Keratinocyte (primary cell): ENCODE measurements around the gene ZP4. TPM values are rescaled to one million over a fixed set of nuclear protein-coding genes. Genes with fewer than 3 reads are reported as not detected.
A peak's percentile ranks its signal among the peaks of the same experiment; 100 is the strongest.

Experiments used
- DNase-seq: peaks from one replicate; pipeline ENCODE4 v3.0.0-alpha.2; 2011; ENCODE audit warnings: low read depth, missing footprints, low spot score
- FAIRE-seq: peaks from 2 replicates; lab custom pipeline; 2011; peaks lifted over from hg19 to GRCh38; lab: Jason Lieb, UNC
- H2AFZ ChIP-seq: 2 replicates; pipeline ENCODE4 v1.6.0; 2012; ENCODE audit warnings: low read length, control low read depth, inconsistent platforms; ENCODE audit not compliant: control insufficient read depth
- H3K27ac ChIP-seq: 2 replicates; pipeline ENCODE4 v1.5.1; 2011; ENCODE audit warnings: low read length; ENCODE audit not compliant: control insufficient read depth, insufficient read depth
- H3K27me3 ChIP-seq: 3 replicates; pipeline ENCODE4 v1.6.0; 2011; ENCODE audit warnings: low read length; ENCODE audit not compliant: control insufficient read depth, insufficient read depth; ENCODE audit errors: extremely low read depth
- H3K36me3 ChIP-seq, 2 experiments: 2 replicates in 1 of 2; 3 replicates in 1 of 2; pipeline ENCODE4 v1.5.1; 2011; ENCODE audit warnings: low read length in 2 of 2, mild to moderate bottlenecking in 1 of 2; ENCODE audit not compliant: control insufficient read depth in 2 of 2, insufficient read depth in 2 of 2; ENCODE audit errors: extremely low read depth in 1 of 2
- H3K4me1 ChIP-seq: 3 replicates; pipeline ENCODE4 v1.5.1; 2011; ENCODE audit warnings: low read length; ENCODE audit not compliant: control insufficient read depth, insufficient read depth; ENCODE audit errors: extremely low read depth
- H3K4me2 ChIP-seq: 3 replicates; pipeline ENCODE4 v1.6.0; 2011; ENCODE audit warnings: low read depth, low read length; ENCODE audit not compliant: control insufficient read depth, insufficient read depth; ENCODE audit errors: extremely low read depth
- H3K4me3 ChIP-seq, 3 experiments: fragments of 200-600 bp in 1 of 3; sonication (generic) in 1 of 3; 2 replicates in 2 of 3; 3 replicates in 1 of 3; pipeline ENCODE4 v1.5.1; 2011 to 2016; ENCODE audit warnings: low read length in 3 of 3, mild to moderate bottlenecking in 3 of 3, control low read depth in 2 of 3, inconsistent platforms in 1 of 3, low read depth in 1 of 3, mixed read lengths in 1 of 3, mixed run types in 1 of 3, moderate library complexity in 1 of 3; ENCODE audit not compliant: control insufficient read depth in 2 of 3, insufficient read depth in 2 of 3; ENCODE audit errors: extremely low read depth in 1 of 3
- H3K79me2 ChIP-seq: 2 replicates; pipeline ENCODE4 v1.6.0; 2012; ENCODE audit warnings: low read length; ENCODE audit not compliant: control insufficient read depth, insufficient read depth
- H3K9ac ChIP-seq: 3 replicates; pipeline ENCODE4 v1.6.0; 2011; ENCODE audit warnings: low read length; ENCODE audit not compliant: control insufficient read depth, insufficient read depth; ENCODE audit errors: extremely low read depth
- H3K9me1 ChIP-seq: 3 replicates; pipeline ENCODE4 v1.6.0; 2011; ENCODE audit warnings: low read length; ENCODE audit not compliant: control insufficient read depth, insufficient read depth; ENCODE audit errors: extremely low read depth
- H3K9me3 ChIP-seq: 2 replicates; pipeline ENCODE4 v1.5.1; 2012; ENCODE audit warnings: low read depth, low read length; ENCODE audit not compliant: control insufficient read depth
- H4K20me1 ChIP-seq: 3 replicates; pipeline ENCODE4 v1.6.0; 2011; ENCODE audit warnings: low read length; ENCODE audit not compliant: control insufficient read depth, insufficient read depth; ENCODE audit errors: extremely low read depth
- CTCF ChIP-seq, 3 experiments: IDR thresholded peaks in 1 of 3; conservative IDR thresholded peaks in 1 of 3; optimal IDR thresholded peaks in 1 of 3; 2 replicates in 2 of 3; 3 replicates in 1 of 3; pipeline versions ENCODE3 to v1.5.1; 2011; ENCODE audit warnings: low read length in 3 of 3, mild to moderate bottlenecking in 3 of 3, moderate library complexity in 2 of 3, control low read depth in 1 of 3, inconsistent platforms in 1 of 3; ENCODE audit not compliant: insufficient read depth in 2 of 3; ENCODE audit errors: extremely low read depth in 1 of 3
- EZH2 ChIP-seq: IDR thresholded peaks from one replicate; pipeline ENCODE4 v1.6.1; 2012; ENCODE audit warnings: inconsistent platforms, mild to moderate bottlenecking, low read length, moderate library complexity
- dilution Hi-C: fragments of 300-500 bp; cut with MboI; formaldehyde crosslinking; loops from one replicate; pipeline ENCODE4 v1.7.0; 2020; ENCODE audit warnings: low sequenced_read_pairs; ENCODE audit not compliant: extremely low pct_ligation_motif_present
- polyA plus RNA-seq, 5 experiments: library from polyadenylated mRNA; depleted of rRNA in 3 of 5; stranded (reverse) in 3 of 5; stranded (forward) in 1 of 5; unstranded in 1 of 5; fragments of >200 nt; gene quantifications; 1 replicate in 1 of 5; 2 replicates in 3 of 5; 3 replicates in 1 of 5; pipeline versions ENCODE4 v1.2.1 to v1.2.3, GENCODE V29; 2011 to 2012; ENCODE audit warnings: missing spikeins in 2 of 5, low read depth in 1 of 5, low replicate concordance in 1 of 5

The ZP4 gene
- polyA plus RNA-seq, 1 donor (not counting 4 experiments of a cell fraction or from before 2014, with no cell fraction given), result 0.31 TPM

DNA sequence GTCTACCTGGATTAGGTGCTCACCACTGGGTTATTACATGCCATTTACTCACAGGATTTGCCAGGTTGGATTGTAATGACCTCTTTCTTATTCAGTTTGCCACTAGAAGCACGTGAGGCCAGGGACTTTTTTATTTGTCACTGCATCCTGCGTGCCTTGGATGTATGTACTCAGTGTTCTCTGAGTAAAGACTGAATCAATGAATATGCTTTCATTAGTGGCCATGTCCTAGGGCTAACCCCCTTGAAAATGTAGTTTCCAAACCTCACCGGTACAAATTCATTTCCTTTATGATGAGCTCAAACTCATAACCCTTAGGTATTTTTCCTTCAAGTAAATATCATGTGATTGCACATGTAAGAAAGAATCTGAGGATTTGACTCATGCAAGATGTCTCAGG, 1.3 kb upstream of the ZP4 start:
- H3K27ac ChIP-seq, result peak overlapping the region; percentile 71
- H3K4me2 ChIP-seq, result peak overlapping the region; percentile 17
- peak overlapping the region; percentile 3 for H2AFZ ChIP-seq
- H3K4me1 ChIP-seq, result peaks cover 18% of the 10 kb centered on the region
- no peaks in the 10 kb centered on the region for H3K9me1 ChIP-seq
- H3K4me3 ChIP-seq, result no peak overlapping the region
- peak overlapping the region; percentile 12 for H3K9ac ChIP-seq
- no peaks in the 10 kb centered on the region for H4K20me1 ChIP-seq
- H3K9me3 ChIP-seq, result no peaks in the 10 kb centered on the region
- dilution Hi-C loops, result no loop called here
- TF ChIP-seq CTCF (optimal IDR thresholded peaks at IDR 0.05 in 1 of 3, IDR thresholded peaks at IDR 0.05 in 1 of 3, conservative IDR thresholded peaks at IDR 0.05 in 1 of 3; ENCODE audit: extremely low read depth in 1 of 3, insufficient read depth in 2 of 3, low read length in 3 of 3) (no peak), EZH2 (no peak)
- H3K79me2 ChIP-seq, result no peaks in the 10 kb centered on the region
- DNase-seq, result peak; percentile 63
- FAIRE-seq, result peak; percentile 63
- H3K27me3 ChIP-seq, result no peaks in the 10 kb centered on the region
- H3K36me3 ChIP-seq, result no peaks in the 10 kb centered on the region

DNA sequence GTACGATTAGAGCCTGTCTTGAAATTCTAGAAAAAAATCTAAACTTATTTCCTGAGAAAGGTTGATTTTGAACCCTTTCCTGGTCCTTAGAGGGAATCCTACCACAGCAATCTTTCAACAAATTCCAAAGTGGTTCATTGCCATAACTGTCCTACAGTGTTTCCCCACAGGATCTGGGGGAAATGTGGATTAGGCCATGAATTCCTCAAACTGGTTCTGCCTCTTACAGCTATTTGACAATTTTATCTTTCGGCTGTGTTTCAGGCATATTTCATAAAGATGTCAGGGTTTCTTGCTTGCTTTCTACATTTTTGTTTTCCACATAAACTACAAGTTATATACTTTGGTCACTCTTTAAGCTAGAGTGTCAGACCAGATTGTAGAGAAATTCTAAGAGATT, 544 bp upstream of the ZP4 start:
- dilution Hi-C loops, result no loop called here
- Histone ChIP-seq H3K36me3 (no peaks in the 10 kb centered on the region), H3K9me1 (no peaks in the 10 kb centered on the region), H2AFZ (no peak overlapping the region), H4K20me1 (no peaks in the 10 kb centered on the region), H3K27ac (peak overlapping the region; percentile 71), H3K9me3 (no peaks in the 10 kb centered on the region), H3K79me2 (no peaks in the 10 kb centered on the region), H3K4me2 (no peak overlapping the region), H3K4me3 (no peak overlapping the region), H3K4me1 (peaks cover 16% of the 10 kb centered on the region), H3K27me3 (no peaks in the 10 kb centered on the region), H3K9ac (no peak overlapping the region)
- FAIRE-seq (no peak), DNase-seq (no peak)
- TF ChIP-seq EZH2 (no peak), CTCF (optimal IDR thresholded peaks at IDR 0.05 in 1 of 3, IDR thresholded peaks at IDR 0.05 in 1 of 3, conservative IDR thresholded peaks at IDR 0.05 in 1 of 3; ENCODE audit: extremely low read depth in 1 of 3, insufficient read depth in 2 of 3, low read length in 3 of 3) (no peak)
